Measurements from ENCODE around the gene C1QTNF12. TPM values are rescaled to one million over a fixed set of nuclear protein-coding genes. Genes with fewer than 3 reads are reported as not detected.

C1QTNF12 gene, protein sequence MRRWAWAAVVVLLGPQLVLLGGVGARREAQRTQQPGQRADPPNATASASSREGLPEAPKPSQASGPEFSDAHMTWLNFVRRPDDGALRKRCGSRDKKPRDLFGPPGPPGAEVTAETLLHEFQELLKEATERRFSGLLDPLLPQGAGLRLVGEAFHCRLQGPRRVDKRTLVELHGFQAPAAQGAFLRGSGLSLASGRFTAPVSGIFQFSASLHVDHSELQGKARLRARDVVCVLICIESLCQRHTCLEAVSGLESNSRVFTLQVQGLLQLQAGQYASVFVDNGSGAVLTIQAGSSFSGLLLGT
- total RNA-seq: not detected

DNA sequence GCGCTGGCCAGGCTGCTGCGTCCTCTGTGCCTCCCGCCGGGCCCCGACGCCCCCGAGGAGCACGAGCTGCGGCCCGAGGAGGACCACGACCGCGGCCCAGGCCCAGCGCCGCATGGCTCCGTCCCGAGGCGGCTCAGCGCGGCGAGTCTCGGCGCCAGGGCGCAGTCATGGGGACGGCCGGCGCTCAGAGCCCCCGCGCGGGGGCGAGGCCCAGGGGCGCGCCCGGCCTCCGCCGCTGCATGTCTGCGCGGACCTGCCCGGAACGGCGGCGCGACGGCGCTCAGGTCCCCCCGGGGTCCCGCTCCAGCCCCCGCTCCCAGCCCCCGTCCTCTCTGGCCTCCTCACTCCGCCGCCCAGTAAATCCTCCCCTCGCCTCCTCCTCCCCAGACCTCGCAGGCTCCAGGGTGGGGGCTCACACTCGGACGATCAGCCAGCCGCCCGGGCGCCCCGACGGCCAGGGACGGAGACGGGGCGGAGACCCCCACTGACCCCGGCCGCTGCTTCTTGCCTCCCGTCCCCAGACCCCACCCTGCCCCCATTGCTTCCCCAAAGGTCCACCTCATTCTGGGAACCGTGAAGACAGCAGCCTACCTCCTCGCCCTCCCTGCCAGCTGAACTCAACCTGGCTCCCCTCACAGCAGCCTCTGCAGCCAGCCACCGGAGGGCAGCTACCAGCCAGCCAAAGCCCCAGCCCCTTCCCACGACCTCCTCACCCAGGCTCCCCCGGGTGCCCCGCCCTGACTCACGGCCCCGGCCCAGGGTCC, at the start of gene C1QTNF12:
Gene C1QTNF12, minus strand, starts transcription at position 146 of the 764 bp plus-strand sequence. Its CDS starts 32 bp downstream, at position 114.

DNA sequence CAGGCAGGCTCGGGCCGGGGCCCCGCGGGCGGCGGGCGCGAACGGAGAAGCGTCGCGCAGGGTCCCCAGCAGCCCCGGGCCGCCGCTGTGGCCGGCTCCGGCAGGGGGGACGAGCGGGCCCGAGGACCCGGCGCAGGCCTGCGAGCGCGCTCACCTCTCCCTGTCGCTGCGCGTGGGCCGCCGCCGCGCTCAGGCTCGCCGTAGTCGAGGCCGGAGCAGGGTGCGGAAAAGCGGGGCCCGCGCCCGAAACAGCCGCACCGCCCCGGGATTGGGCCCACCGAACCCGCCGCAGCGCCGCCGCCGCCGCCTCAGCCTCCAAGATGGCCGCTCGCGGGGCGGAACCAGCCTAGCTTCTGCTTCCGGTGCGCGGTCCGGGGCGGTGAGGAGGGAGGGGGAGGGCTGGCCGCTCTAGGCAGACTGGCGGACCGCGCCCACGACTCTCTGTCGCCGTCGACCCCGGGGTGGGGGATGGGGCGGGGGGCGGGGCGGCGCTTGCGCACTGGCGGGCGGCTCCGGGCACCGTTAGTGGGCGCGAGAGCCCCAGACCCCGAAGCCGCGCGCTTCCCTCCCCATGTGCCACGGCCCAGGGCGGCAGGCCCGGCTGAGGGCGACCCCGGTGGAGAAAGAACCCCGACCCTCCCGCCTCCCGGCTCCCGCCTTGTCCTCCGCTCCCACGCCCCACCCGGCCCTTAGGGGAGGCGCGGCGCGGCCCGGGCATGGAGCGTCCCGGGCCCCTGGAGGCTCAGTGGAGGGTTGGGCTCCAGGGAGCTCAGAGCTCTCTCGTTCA, 27.2 kb upstream of the C1QTNF12 start, which contains the start of gene UBE2J2:
Gene UBE2J2, minus strand, starts transcription at position 343 of the 787 bp plus-strand sequence. CDS start 5,862 bp downstream, outside the sequence.

DNA sequence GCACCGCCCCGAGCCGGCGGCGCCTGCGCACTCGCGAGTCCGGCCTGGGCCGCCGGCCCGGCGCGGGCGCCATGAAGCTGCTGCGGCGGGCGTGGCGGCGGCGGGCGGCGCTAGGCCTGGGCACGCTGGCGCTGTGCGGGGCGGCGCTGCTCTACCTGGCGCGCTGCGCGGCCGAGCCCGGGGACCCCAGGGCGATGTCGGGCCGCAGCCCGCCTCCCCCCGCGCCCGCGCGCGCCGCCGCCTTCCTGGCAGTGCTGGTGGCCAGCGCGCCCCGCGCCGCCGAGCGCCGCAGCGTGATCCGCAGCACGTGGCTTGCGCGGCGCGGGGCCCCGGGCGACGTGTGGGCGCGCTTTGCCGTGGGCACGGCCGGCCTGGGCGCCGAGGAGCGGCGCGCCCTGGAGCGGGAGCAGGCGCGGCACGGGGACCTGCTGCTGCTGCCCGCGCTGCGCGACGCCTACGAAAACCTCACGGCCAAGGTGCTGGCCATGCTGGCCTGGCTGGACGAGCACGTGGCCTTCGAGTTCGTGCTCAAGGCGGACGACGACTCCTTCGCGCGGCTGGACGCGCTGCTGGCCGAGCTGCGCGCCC, 14.2 kb downstream of the C1QTNF12 start, which contains the start of gene B3GALT6:
Gene B3GALT6, plus strand, starts transcription at position 30 of the 588 bp plus-strand sequence. Its CDS starts 42 bp downstream, at position 72.

DNA sequence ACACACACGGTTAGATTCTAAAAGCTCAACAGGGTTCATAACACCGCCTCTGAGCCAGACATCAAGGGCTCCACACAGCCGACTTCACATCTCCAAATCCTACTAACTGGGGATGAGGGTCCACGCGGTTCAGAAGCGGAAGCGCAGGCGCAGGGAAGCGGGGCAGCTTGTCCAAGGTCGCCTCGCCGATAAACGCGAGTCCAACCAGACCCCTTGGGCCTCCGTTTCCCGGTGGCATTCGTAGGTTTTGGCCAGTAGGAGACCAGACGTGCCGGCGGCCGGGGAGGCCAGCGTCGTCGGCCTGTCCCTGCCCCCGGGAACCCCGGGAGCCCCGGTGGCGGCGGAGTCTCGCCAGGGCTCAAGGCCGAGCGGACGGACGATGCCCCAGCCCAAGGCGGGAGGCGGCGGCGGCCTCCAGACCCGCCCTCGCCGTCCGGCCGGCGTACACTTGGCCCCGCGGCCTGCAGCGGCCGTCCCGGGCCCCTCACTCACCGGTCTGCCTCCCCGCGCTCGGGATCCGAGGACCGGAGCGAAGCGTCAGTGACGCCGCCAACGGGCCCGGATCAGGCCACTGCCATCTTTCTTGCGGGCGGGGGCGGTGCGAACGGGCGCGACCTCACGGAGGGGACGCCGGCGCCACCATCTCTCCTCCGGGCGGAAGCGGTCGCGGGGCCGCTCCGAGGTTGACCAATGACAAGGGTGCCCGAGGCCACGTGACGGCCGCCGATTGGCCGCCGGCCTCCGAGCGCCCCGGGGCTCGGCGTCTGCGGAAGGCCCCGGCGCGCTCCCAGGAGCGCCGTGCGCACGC, 14.9 kb downstream of the C1QTNF12 start, which contains the start of gene SDF4:
Gene SDF4, minus strand, starts transcription at position 602 of the 808 bp plus-strand sequence. CDS start 3,229 bp downstream, outside the sequence.

DNA sequence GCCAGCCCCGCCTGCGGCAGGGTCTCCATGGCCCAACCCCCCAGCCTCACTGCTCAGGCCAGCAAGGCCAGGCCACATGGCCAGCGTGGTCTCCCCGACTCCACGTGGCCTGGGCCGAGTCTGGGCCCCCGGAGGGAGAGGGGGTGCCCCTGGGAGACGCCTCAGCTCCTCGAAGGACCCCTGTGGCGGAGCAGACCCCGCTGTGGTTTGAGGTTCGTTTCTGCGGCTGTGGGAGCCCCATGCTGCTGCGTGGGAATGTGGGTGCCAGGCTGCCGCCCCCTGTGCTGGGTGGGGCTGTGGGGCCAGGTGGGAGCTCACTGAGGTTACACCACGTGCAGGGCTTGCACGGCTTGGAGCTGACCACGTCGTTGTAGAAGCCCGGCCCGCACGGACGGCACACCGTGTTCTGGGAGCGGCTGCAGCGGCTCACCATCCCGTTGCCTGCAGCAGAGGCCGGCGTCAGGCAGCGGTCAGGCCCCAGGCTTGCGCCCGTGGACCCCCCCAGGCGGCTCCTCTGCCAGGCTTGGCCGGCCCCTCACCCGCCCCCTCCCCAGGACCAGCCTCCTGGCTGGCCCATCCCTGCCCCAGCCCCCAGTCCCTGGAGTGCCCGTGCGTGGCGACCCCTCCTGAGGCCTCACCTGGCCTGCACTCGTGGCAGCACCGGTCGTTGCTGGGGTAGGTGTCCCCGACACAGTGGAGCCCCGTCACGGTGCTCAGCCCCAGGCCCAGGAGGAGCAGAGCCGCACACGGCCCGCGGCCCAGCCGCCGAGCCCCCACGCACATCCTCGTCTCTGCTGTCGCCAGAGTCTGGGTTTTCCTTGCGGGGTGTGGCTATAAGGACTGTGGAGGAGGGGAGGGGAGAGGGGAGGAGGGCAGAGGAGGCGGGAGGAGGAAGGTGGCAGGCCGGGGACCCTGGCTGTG, 32.9 kb downstream of the C1QTNF12 start, which contains the start of gene TNFRSF4:
Gene TNFRSF4, minus strand, starts transcription at position 809 of the 921 bp plus-strand sequence. Its CDS starts 26 bp downstream, at position 783.

DNA sequence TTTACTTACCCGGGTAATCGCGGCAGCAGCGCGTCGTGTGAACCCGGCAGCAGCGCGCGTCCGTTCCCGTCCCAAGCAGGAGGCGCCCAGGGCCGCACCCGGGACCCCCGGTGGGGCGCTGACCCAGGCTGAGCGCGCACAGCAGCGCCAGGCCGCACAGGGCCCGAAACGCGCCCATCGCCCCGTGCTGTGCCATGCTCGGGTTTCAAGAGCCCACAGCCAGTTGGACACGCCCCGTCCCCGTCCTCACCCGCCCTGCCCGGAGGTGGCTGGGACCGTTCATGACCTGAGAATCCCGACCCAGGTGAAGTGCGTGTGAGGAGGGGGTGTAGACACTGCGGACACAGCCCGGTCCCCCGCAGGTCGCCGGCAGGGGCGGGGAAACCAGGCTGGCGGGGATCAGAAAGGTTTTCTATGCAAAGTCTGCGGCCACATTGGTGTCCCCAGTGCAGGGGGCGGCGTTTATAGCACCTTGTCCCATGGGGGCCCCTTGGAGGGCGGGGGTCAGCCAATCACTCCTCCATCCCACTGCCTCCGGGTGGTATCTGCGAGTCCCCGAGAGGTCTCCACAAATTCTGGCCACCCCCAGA, 40.1 kb downstream of the C1QTNF12 start, which contains the start of gene TNFRSF18:
Gene TNFRSF18, minus strand, starts transcription at position 217 of the 590 bp plus-strand sequence. Its CDS starts 21 bp downstream, at position 196.

Small RNAs within 50 kb of the gene (small RNA-seq; reads per million reads assigned to genes)
- gene MIR6726: 0.08 reads per million

Other genes starting within 250 kb of the C1QTNF12 start
- gene HES4, start 246.6 kb downstream of the C1QTNF12 start, total RNA-seq: 17.1 TPM
- 39.7 TPM for gene ISG15, start 233.2 kb downstream of the C1QTNF12 start, total RNA-seq
- gene AGRN, start 226.6 kb downstream of the C1QTNF12 start, total RNA-seq: 120 TPM
- gene RNF223, start 172.4 kb downstream of the C1QTNF12 start, total RNA-seq: not detected
- 6.2 TPM for gene C1orf159, start 130.6 kb downstream of the C1QTNF12 start, total RNA-seq
- 0.69 TPM for gene TTLL10, start 72.8 kb downstream of the C1QTNF12 start, total RNA-seq
- not detected for gene TNFRSF18, start 40.1 kb downstream of the C1QTNF12 start, total RNA-seq
- not detected for gene TNFRSF4, start 32.6 kb downstream of the C1QTNF12 start, total RNA-seq
- gene SDF4, start 14.7 kb downstream of the C1QTNF12 start, total RNA-seq: 30.4 TPM
- 22.1 TPM for gene B3GALT6, start 14.5 kb downstream of the C1QTNF12 start, total RNA-seq
- gene UBE2J2, start 27.1 kb upstream of the C1QTNF12 start, total RNA-seq: 42.2 TPM
- gene SCNN1D, start 33.7 kb upstream of the C1QTNF12 start, total RNA-seq: 2.5 TPM
- 61.6 TPM for gene ACAP3, start 61.2 kb upstream of the C1QTNF12 start, total RNA-seq
- gene PUSL1, start 61.9 kb upstream of the C1QTNF12 start, total RNA-seq: 15.2 TPM
- 37.8 TPM for gene INTS11, start 77.9 kb upstream of the C1QTNF12 start, total RNA-seq
- gene CPTP, start 78.1 kb upstream of the C1QTNF12 start, total RNA-seq: 13.8 TPM
- gene TAS1R3, start 84.6 kb upstream of the C1QTNF12 start, total RNA-seq: 0.23 TPM
- gene DVL1, start 102.7 kb upstream of the C1QTNF12 start, total RNA-seq: 58.6 TPM
- gene MXRA8, start 111.8 kb upstream of the C1QTNF12 start, total RNA-seq: 11.5 TPM
- gene AURKAIP1, start 128.5 kb upstream of the C1QTNF12 start, total RNA-seq: 39.2 TPM
- gene CCNL2, start 152.6 kb upstream of the C1QTNF12 start, total RNA-seq: 107 TPM
- gene MRPL20, start 160.6 kb upstream of the C1QTNF12 start, total RNA-seq: 65.0 TPM
- 1.6 TPM for gene ANKRD65, start 174.6 kb upstream of the C1QTNF12 start, total RNA-seq
- 5.3 TPM for gene VWA1, start 189.0 kb upstream of the C1QTNF12 start, total RNA-seq
- gene ATAD3C, start 203.0 kb upstream of the C1QTNF12 start, total RNA-seq: not detected
- 9.9 TPM for gene ATAD3B, start 225.0 kb upstream of the C1QTNF12 start, total RNA-seq